Duodenal mucosa (tissue), 2 donors: ENCODE data around the gene GLRX2.
"Not testable (repeated sequence)": the region's sequence is repeated elsewhere in the genome, so short reads cannot be mapped to it uniquely, and the experiment has no call there.

Experiments used
- H3K27ac ChIP-seq: one replicate; pipeline ENCODE4 v1.7.0; 2013; ENCODE audit warnings: low read depth, low read length
- H3K27me3 ChIP-seq, 2 donors: one replicate each; pipeline ENCODE4 v1.7.0; 2013; ENCODE audit warnings: low read length in 2 of 2, control low read depth in 1 of 2; ENCODE audit not compliant: insufficient read depth in 2 of 2, control insufficient read depth in 1 of 2
- H3K36me3 ChIP-seq, 2 donors: one replicate each; pipeline ENCODE4 v1.7.0; 2013; ENCODE audit warnings: low read length in 2 of 2, control low read depth in 1 of 2; ENCODE audit not compliant: insufficient read depth in 2 of 2, control insufficient read depth in 1 of 2
- H3K4me1 ChIP-seq, 2 donors: one replicate each; pipeline ENCODE4 v1.7.0; 2013; ENCODE audit warnings: low read length in 2 of 2, control low read depth in 1 of 2; ENCODE audit not compliant: insufficient read depth in 2 of 2, control insufficient read depth in 1 of 2
- H3K4me3 ChIP-seq, 2 donors: one replicate each; pipeline ENCODE4 v1.7.0; 2013; ENCODE audit warnings: low read length in 2 of 2, low read depth in 1 of 2
- H3K9ac ChIP-seq, 2 donors: one replicate each; pipeline ENCODE4 v1.7.0; 2013; ENCODE audit warnings: low read length in 2 of 2, low read depth in 1 of 2
- H3K9me3 ChIP-seq, 2 donors: one replicate each; pipeline ENCODE4 v1.7.0; 2013; ENCODE audit warnings: low read length in 2 of 2, control low read depth in 1 of 2; ENCODE audit not compliant: control insufficient read depth in 1 of 2

Gene GLRX2

DNA sequence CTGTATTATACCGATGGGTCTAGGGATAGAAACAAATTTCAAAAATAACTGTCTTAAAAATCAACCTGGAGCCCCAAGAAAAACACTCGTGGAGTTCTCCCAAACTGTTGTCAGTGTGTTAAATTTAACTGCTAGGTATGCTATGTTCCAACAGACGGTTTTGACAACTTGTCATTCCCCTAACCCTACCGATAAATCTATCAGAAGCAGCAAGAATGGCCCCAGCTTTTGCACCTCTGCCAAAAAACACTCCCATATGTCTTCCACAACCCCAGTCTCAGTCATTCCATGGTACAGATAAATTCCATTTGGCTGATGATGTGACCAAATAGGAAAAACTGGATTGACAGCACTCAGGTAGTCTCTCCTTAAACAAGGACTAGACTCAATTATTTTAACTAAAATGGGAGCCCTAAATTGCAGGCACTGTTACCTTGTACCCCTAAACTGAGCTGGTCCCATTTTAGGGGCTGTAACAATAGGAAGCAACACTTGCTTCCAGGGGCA, 51.0 kb downstream of the GLRX2 start:
- Histone ChIP-seq H3K4me1 (peaks cover 0 to 14% of the 10 kb centered on the region in 2 donors), H3K36me3 (peaks cover 2 to 12% of the 10 kb centered on the region in 2 donors)

GRCh38 chr1:193048913-193049312, 56.3 kb downstream of the GLRX2 start:
- H3K36me3 ChIP-seq, result peaks cover 3 to 32% of the 10 kb centered on the region in 2 donors
- H3K4me3 ChIP-seq, H3K27ac ChIP-seq, H3K9ac ChIP-seq, H3K9me3 ChIP-seq, H3K4me1 ChIP-seq, H3K27me3 ChIP-seq: not testable (repeated sequence)

More for the DNA sequence above, 51.0 kb downstream of the GLRX2 start:
- Histone ChIP-seq H3K4me3 (no peak overlapping the region), H3K9ac (no peak overlapping the region), H3K9me3 (no peaks in the 10 kb centered on the region), H3K27ac (no peak overlapping the region), H3K27me3 (no peaks in the 10 kb centered on the region)
